Peyer's patch (tissue), 4 donors: Measurements from ENCODE around the gene SOX5.
"Not testable (repeated sequence)": the region's sequence is repeated elsewhere in the genome, so short reads cannot be mapped to it uniquely, and the experiment has no call there.

Source experiments
- POLR2A ChIP-seq, 2 donors: fragments of 450-650 bp; IDR thresholded peaks; one replicate each; pipeline ENCODE4 v1.5.1; 2017; ENCODE audit warnings: antibody characterized with exemption in 2 of 2, mild to moderate bottlenecking in 2 of 2, moderate library complexity in 2 of 2
- TF ChIP-seq, protein P1 (sequence below), 6 experiments: fragments of 450-650 bp in 4 of 6; fragments of 200-600 bp in 2 of 6; sonication (generic) in 1 of 6; IDR thresholded peaks; one replicate each; pipeline ENCODE4 v1.5.1; 2017 to 2019; ENCODE audit warnings: antibody characterized with exemption in 6 of 6, mild to moderate bottlenecking in 3 of 6, moderate library complexity in 1 of 6

- TF ChIP-seq POLR2A (IDR thresholded peaks at IDR 0.05): not testable (repeated sequence)
- TF ChIP-seq, protein P1, sequence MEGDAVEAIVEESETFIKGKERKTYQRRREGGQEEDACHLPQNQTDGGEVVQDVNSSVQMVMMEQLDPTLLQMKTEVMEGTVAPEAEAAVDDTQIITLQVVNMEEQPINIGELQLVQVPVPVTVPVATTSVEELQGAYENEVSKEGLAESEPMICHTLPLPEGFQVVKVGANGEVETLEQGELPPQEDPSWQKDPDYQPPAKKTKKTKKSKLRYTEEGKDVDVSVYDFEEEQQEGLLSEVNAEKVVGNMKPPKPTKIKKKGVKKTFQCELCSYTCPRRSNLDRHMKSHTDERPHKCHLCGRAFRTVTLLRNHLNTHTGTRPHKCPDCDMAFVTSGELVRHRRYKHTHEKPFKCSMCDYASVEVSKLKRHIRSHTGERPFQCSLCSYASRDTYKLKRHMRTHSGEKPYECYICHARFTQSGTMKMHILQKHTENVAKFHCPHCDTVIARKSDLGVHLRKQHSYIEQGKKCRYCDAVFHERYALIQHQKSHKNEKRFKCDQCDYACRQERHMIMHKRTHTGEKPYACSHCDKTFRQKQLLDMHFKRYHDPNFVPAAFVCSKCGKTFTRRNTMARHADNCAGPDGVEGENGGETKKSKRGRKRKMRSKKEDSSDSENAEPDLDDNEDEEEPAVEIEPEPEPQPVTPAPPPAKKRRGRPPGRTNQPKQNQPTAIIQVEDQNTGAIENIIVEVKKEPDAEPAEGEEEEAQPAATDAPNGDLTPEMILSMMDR (IDR thresholded peaks at IDR 0.05): not testable (repeated sequence)
These were observed 430.0 kb downstream of the SOX5 start for GRCh38 chr12:23519444-23519843.
